ENCODE results near the gene DPM2.

The DPM2 gene

GRCh38 chr9:127973169-127974000 lies 35.7 kb upstream of the DPM2 start:
- in situ Hi-C loops (cut with MboI; ENCODE audit: low sequenced_read_pairs) = no loop called here

DNA sequence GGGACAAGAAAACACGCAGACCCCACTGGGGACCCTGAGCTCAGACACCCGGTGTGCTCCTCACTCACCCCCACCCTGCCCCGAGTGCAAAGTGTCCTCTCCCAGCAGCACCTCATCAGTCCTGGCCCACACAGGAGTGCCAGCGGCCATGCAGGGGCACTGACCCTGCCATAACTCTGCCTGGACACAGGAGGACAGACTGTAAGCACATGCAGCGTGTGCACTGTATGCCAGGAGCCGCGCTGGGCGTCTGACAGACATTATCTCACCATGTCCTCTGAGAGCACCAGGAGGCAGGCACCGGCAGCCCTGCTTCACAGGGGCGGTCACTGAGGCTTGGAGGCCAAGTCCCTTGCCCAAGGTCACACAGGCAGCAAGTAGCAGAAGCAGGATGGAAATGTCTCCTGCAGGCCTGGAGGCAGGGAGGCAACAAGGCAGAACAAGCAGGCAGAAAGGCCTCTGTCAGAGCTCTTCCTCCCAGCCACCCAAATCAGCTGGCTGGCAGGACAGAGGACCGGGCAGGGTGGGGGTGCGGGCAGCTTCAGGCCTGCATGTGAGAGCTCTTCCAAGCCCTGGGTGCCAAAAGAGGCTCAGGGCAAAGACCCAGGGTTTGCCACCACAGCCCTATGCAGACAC lies 34.7 kb upstream of the DPM2 start:
- in situ Hi-C loops (cut with MboI; ENCODE audit: low sequenced_read_pairs) = no loop called here

DNA sequence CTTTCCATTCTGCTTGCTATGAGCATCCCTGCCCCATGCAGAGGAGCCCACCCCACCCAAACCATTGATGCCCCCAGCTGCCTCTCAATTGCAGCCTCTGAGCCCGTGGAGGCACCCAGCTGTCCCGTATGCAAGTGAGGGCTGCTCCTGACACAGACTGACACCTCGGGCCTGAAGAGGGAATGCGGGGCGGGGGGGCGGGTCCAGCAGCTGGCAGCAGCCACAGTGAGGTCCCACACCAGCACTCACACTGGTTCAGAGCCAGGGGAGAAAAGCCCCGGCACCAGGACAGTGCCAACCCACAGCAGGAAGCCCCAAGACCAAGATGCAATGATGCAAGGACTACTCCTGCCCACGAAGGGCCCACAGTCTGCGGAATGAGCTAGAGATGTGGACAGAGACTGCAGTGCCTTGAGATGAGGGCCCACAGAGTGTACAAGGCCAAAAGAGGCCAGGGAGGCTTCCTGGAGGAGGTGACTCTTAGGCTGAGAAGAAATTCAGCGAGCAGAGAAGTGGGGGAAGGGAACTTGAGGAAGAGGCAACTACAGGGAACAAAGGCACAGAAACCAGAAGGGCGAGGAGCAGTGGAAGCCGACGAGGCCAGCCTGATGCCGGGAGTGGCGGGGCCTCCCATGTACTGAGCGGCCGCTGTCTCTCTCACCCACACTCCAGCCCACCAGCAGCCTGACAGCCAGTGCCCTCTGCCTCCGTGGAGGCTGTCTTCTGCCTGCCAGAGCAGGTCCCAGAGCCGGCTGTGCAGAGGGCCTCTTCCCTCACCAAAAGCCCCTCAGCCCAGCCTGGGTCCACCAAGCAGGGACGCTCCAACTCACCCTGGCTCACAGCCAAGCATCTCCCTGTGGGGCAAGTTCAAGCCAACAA lies 33.9 kb upstream of the DPM2 start:
- in situ Hi-C loops (cut with MboI; ENCODE audit: low sequenced_read_pairs) = no loop called here

- in situ Hi-C loops (cut with MboI; ENCODE audit: low sequenced_read_pairs) = no loop called here
These were observed 33.0 kb upstream of the DPM2 start for GRCh38 chr9:127970401-127971313.

GRCh38 chr9:127968700-127969383 lies 31.2 kb upstream of the DPM2 start:
- in situ Hi-C loops (cut with MboI; ENCODE audit: low sequenced_read_pairs) = no loop called here

DNA sequence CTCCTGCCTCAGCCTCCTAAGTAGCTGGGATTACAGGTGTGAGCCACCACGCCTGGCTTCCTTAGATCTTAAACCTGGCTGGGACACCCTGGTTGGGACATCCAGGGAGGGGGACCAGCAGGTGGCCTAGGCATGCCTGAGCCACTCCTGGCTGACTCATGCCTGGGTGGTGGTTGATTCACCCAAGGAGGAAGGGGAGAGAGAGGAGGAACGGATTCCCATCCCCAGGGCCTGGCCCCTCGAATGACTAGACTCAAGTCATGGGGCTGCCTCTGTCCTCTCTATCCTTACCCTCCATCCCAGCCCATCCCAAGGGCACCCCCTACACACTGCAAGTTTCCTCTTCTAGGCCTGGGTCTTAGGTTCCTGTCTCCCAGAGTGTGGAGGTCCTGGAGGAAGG lies 30.4 kb upstream of the DPM2 start:
- in situ Hi-C loops (cut with MboI; ENCODE audit: low sequenced_read_pairs) = no loop called here

DNA sequence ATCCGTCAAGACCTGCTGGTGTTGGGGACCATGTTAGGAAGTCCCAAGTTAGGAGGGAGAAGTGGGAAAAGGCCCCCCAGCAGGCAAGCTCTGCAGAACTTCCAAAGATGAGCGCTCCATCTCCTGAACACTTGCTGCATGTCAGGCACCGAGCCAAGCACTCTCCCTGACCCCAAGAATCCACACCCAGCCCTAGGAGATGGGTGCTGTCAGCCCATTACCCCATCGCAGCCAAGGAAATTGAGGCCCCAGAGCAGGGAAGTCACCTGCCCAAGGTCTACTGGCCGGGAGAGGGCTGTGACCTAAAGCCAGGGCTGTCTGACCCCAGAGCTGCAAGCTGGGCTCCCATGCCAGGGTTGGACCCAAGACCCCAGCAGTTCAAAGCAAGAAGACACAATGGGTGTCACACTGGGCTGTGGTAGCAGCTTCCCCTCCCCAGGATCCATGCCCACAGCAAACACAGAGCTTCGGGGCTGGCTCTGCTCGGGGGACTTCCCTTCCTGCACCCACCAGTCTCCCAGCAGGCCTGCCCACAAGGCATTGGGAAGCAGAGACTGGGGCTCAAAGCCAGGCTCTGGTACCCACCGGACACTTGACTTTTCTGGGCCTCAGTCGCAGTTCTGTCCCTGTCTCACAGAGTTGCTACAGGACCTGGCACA lies 29.6 kb upstream of the DPM2 start:
- in situ Hi-C loops (cut with MboI; ENCODE audit: low sequenced_read_pairs) = no loop called here

GRCh38 chr9:127966416-127967150 lies 28.9 kb upstream of the DPM2 start:
- in situ Hi-C loops (cut with MboI; ENCODE audit: low sequenced_read_pairs) = no loop called here

- in situ Hi-C loops (cut with MboI; ENCODE audit: low sequenced_read_pairs) = no loop called here
These were observed 28.3 kb upstream of the DPM2 start for GRCh38 chr9:127965953-127966352.

DNA sequence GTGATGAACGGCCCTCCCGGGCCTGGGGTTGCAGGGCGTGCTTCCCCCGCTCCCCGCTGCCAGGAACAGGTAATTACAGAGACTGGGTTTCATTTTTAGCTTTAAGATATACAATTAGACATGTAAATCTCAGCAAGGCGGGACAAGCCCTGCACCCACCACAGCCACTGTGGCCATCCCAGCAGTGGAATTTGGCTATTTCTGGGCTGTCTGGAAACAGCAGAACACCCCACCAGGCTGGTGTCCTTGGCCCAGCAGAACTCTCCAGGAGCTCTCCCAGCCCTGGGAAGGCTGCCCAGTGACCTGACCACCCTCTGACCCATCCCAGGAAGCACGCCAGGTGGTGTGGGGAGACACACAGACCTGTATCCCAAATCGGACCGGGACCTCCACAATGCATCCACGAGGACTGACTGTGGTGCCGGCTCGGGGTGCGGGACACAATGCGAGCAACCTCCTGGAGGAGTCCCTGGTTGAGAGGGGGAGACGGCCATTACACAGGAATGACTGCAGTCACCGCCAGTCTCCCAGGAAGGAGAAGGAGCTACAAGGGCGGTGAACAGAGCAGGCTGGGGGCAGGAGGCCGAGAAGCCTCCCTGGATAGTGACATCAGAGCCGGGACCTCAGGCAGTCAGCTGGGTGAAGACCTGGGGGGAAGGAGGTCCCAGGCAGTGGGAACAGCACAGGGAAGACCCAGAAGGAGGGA lies 25.9 kb upstream of the DPM2 start:
- in situ Hi-C loops (cut with MboI; ENCODE audit: low sequenced_read_pairs) = no loop called here

DNA sequence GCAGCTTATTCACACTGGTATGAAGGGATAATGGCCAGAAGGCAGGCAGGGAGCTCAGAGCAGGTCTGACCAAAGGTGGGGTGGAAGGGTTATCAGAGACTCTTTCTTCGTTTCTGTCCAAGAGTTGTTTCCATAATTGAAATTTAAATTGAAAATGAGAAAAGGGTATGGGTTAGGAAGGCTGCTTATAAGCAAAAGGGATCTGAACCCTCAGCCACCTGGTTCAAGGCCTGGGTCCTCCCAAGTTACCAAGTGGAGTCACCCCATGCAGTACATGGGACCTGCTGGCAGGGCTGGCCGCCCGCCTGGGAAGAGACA lies 25.3 kb upstream of the DPM2 start:
- in situ Hi-C loops (cut with MboI; ENCODE audit: low sequenced_read_pairs) = no loop called here

DNA sequence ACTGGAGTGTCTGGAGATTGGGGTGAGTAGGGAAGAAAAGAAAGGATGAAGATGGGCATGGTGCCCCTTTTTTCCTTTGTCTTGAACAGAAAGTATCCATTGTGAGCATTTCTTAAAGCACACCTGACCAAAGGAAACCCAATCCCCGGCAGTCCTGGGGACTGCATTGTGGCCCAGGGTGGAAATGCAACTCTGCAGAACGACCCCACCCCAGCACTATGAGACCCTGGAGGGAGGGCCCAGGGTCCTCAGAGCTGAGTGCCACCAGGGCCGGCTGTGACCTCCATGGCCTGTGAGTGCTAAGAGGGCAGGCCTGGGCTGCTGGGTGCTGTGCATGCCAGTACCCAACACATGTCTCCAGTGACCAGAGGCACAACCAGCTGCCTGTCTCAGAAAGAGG lies 24.6 kb upstream of the DPM2 start:
- in situ Hi-C loops (cut with MboI; ENCODE audit: low sequenced_read_pairs) = no loop called here

DNA sequence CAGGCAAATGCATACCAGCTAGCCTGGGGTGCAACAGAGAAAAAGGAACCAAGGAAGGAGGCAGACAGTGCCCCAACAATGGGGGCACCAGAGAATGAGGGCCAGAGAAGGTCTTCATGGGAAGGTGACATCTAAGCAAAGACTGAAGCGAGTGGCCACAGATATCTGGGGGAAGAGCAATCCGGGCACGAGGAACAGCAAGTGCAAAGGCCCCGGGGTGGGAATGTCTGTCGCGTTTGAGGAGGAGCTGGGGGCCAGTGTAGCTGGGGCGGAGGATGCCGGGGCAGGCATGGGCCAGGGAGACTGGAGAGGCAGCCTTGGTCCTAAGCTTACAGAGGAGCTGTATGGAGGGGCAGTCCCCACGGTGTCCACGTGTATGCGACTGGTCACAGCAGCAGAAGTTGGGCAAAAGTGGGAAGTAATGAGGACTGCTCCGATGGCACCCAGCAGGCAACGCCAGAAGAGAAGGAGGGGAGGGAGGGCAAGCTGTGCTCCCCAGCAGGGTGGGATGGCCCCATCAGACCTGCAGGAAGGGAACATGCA lies 24.0 kb upstream of the DPM2 start:
- in situ Hi-C loops (cut with MboI; ENCODE audit: low sequenced_read_pairs) = no loop called here

DNA sequence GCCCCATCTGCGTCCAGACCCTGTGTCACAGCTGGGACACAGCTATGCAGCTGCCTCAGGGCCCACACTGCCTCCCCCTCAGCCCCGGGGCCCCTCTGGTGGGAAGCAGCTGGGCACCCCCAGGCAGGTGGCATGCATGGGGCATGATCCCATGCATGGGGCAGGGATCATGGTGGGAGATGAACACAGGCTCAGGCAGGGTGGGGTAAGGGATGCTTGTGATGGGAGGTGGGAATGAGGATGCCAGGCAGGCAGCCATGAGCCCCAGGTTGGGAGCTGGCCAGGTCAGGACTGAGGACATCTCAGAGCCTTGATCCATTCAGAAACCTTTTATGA lies 23.5 kb upstream of the DPM2 start:
- in situ Hi-C loops (cut with MboI; ENCODE audit: low sequenced_read_pairs) = no loop called here

DNA sequence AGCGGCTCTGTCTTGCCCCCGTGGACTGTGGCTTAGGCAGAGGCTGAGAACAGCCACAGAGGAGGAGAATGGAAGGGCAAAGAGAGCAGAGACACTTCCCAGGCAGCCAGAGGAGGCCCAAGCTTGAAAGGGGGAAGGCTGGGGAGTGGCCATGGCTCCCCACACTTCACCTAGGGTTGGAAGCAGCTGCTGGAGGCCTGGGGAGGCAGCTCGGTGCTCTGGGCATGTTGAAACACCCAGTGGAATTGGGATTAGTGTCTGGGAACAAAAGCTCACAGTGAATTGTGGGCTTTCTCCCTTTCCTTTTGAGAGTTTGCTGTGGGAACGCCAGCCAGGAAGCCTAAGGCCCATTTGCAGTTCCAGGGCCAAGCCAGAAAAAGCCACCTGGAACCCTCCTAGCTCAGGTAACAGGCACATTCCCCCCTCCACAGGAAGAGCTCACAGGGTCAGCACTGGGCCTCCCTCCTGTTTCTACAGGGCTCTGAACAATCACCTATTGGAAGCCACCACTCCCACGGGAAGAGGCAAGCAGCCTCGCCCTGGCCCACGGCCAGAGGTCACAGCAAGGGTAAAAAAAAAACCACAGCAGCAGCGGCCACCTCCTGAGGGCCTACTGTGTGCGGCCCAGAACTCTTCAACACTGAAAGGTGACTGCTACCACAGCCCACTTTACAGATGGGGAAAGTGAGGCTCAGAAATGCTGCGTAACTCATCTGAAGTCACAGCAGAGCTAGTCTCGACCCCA lies 22.9 kb upstream of the DPM2 start:
- in situ Hi-C loops (cut with MboI; ENCODE audit: low sequenced_read_pairs) = no loop called here

GRCh38 chr9:127959841-127960409 lies 22.3 kb upstream of the DPM2 start:
- in situ Hi-C loops (cut with MboI; ENCODE audit: low sequenced_read_pairs) = no loop called here

DNA sequence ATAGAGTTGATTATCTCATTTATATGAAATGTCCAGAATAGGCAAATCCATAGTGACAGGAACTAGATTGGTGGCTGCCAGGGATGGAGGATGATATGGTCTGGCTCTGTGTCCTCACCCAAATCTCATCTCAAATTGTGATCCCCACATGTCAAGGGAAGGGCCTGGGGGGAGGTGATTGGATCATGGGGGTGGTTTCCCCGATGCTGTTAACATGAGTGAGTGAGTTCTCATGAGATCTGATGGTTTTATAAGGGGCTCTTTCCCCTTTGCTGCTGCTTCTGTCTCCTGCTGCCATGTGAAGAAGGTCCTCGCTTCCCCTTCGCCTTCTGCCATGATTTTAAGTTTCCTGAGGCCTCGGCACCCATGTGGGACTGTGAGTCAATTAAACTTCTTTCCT lies 21.7 kb upstream of the DPM2 start:
- in situ Hi-C loops (cut with MboI; ENCODE audit: low sequenced_read_pairs) = no loop called here

Measured in HL-60/S4 treated with retinoic acid at 250 ng/mL for 4 days and 3 days (cell line).